Thoracic aorta (tissue), 2 donors: ENCODE measurements around the gene ATP1A2. TPM values are rescaled to one million over a fixed set of nuclear protein-coding genes. Genes with fewer than 3 reads are reported as not detected.

Experiments
- ATAC-seq: fragments of 150-250 bp; one replicate; pipeline ENCODE4 v1.8.0; 2017; ENCODE audit warnings: low read depth; ENCODE audit not compliant: insufficient number of reproducible peaks, low FRiP score
- DNase-seq: peaks from one replicate; pipeline ENCODE4 v3.0.0-alpha.2; 2020; ENCODE audit warnings: low spot score
- H3K27ac ChIP-seq, 2 donors: fragments of 200-600 bp; sonication (generic); 1 replicate in 1 of 2; 2 replicates in 1 of 2; pipeline ENCODE4 v1.5.1; 2016; ENCODE audit warnings: mild to moderate bottlenecking in 2 of 2, moderate library complexity in 2 of 2
- H3K27me3 ChIP-seq: fragments of 200-600 bp; sonication (generic); replicated peaks from 2 replicates; pipeline ENCODE4 v1.6.0; 2016; ENCODE audit warnings: mild to moderate bottlenecking; ENCODE audit not compliant: insufficient read depth
- H3K36me3 ChIP-seq: fragments of 200-600 bp; sonication (generic); one replicate; pipeline ENCODE4 v1.5.1; 2016
- H3K4me1 ChIP-seq, 2 donors: fragments of 200-600 bp; sonication (generic); 1 replicate in 1 of 2; 2 replicates in 1 of 2; pipeline versions ENCODE4 v1.5.1 to v1.6.0; 2016; ENCODE audit warnings: low read depth in 2 of 2, mild to moderate bottlenecking in 1 of 2; ENCODE audit not compliant: control insufficient read depth in 1 of 2
- H3K4me3 ChIP-seq: fragments of 200-600 bp; sonication (generic); 2 replicates; pipeline ENCODE4 v1.5.1; 2016; ENCODE audit warnings: mild to moderate bottlenecking
- H3K9me3 ChIP-seq: fragments of 200-600 bp; sonication (generic); 2 replicates; pipeline ENCODE4 v1.5.1; 2016
- CTCF ChIP-seq: fragments of 200-600 bp; sonication (generic); IDR thresholded peaks from one replicate; pipeline ENCODE4 v1.5.1; 2019; ENCODE audit warnings: antibody characterized with exemption
- total RNA-seq, 2 donors: library from RNA; depleted of rRNA; stranded (reverse); fragments of >200 nt; gene quantifications; one replicate each; pipeline versions ENCODE4 v1.1.0 to v1.2.3, GENCODE V29; 2016

ATP1A2 gene
- total RNA-seq, 2 donors from 2014 or later = 86.0 to 146 TPM

GRCh38 chr1:160077486-160077885 is 38.1 kb upstream of the ATP1A2 start:
- no peak for TF ChIP-seq CTCF
- DNase-seq (no peak), ATAC-seq (no peak)
- no peak overlapping the region for H3K27ac ChIP-seq
- H3K4me3 ChIP-seq = no peak overlapping the region
- peaks cover 0 to 10% of the 10 kb centered on the region in 2 donors for H3K4me1 ChIP-seq
- H3K27me3 ChIP-seq = no peaks in the 10 kb centered on the region
- no peaks in the 10 kb centered on the region for H3K36me3 ChIP-seq
- no peaks in the 10 kb centered on the region for H3K9me3 ChIP-seq

DNA sequence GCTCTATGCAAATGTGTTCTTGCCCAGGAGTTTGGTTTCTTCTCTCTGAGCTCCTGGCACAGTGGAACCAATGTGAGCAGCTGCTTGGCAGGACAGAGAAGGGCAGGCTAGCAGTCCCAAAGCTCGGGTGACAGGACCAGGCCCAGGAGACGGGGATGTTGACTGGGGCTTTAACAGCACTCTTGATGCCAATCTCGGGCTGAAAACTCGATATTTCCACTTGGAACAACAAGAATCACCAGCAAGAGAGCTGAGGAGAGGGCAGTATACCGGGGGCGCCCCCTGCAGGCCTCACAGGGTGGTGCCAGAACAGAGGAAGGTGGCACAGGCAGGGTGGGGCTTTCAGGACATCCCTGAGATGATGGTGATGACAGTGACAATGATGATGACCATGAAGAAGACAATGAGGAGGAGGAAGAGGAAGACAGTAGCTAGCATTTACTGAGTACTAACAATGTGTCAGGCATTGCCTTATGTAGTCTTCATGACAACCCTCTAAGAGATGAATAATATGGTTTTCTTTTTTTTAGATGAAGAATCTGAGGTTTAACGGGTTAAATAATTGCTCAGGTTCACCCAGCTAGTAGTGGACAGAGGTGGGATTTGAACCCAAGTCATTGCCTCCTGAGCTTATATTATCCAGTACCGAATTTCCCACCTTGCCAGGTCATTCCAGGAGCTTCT is 36.9 kb upstream of the ATP1A2 start:
- Histone ChIP-seq H3K4me1 (peaks cover 0 to 10% of the 10 kb centered on the region in 2 donors), H3K27me3 (no peaks in the 10 kb centered on the region), H3K4me3 (no peak overlapping the region), H3K9me3 (no peaks in the 10 kb centered on the region), H3K27ac (no peak overlapping the region), H3K36me3 (no peaks in the 10 kb centered on the region)
- peak; percentile 64 for TF ChIP-seq CTCF
- ATAC-seq (no peak), DNase-seq (no peak)

DNA sequence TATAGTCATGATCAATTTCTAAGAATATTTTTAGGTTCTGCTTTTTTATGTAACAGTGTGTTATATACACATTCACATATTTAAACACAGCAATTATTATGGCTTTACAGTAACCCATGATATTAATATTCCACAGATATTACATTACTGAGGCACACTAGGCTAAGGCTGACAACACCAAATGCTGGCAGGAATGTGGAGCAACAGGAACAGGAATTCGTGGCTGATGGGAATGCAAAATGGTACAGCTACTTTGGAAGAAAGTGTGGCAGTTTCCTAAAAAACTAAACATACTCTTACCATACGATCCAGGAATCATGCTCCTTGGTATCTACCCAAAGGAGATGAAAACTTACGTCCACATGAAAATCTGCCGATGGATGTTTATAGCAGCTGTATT is 36.1 kb upstream of the ATP1A2 start:
- DNase-seq (no peak), ATAC-seq (no peak)
- no peaks in the 10 kb centered on the region for H3K9me3 ChIP-seq
- H3K27me3 ChIP-seq = no peaks in the 10 kb centered on the region
- no peak overlapping the region for H3K27ac ChIP-seq
- peaks cover 1 to 15% of the 10 kb centered on the region in 2 donors for H3K4me1 ChIP-seq
- no peak for TF ChIP-seq CTCF
- no peaks in the 10 kb centered on the region for H3K36me3 ChIP-seq
- H3K4me3 ChIP-seq = no peak overlapping the region

DNA sequence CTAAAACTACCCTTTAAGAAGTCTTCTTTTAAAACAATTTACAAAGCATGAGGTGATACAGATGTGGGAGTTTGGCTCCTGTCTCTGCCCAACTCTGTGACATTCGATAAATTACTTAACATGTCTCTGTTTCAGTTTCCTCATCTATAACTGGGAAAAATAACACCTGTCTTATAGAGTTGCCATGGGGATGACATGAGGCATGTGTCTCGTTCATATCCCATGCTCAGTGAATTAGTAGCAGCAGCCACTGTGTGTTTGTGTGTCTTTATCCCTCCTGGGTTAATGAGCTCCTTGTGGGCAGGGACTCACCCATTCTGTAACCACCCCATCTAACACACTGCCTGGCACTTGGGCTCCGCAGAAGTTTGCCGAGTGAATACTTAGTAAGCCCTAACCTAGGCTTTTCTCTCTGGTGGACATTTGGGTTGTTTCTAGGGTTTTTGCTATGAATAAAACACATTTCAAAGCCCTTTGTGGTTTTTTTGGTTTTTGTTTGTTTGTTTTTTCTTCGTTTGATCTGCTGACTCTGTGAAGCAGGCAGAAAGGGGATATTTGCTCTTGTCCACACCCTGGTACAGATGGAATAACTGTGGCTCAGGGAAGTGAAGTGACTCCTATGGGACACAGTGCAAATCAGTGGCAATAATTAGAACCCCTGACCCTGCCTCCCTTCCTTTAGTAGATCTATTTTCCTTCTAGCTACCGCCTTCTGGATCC is 35.0 kb upstream of the ATP1A2 start:
- no peaks in the 10 kb centered on the region for H3K9me3 ChIP-seq
- no peak for ATAC-seq
- no peak overlapping the region for H3K27ac ChIP-seq
- H3K4me3 ChIP-seq = no peak overlapping the region
- DNase-seq = no peak
- peaks cover 10 to 25% of the 10 kb centered on the region in 2 donors for H3K4me1 ChIP-seq
- no peak for TF ChIP-seq CTCF
- no peaks in the 10 kb centered on the region for H3K27me3 ChIP-seq
- H3K36me3 ChIP-seq = no peaks in the 10 kb centered on the region

DNA sequence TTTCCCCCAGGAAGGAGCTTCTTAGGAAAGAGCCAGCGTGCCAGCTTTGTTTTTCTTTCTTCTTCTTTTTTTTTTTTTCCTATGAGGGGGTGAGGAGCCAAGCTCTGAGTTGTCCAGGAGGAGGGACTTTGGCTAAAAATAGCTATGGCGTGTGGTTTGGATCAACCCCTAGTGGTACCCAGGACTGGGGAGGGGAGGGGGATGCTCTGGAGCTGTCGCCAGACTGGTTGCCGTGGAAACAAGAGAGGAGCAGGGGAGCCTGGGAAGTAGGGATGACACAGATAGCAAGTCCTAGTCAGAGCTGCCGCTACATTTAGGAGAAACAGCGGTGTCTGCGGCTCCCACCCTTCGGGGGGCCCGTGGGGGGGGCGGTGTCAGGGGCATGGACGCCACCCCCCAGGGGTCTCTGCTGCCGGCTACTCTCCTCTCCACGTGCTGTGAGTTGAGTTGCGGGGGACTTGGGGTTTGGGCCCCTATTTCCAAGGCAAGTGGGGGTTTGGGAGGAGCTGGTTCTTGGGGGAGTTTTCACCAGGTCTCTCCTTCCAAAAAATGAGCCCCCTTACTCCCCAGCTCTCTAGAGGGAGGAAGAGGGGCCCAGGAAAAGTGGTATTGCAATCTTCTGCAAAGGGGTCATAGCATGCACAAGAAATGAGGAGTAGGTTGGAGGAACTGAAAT is 34.2 kb upstream of the ATP1A2 start, which contains the start of gene KCNJ9:
KCNJ9 (plus strand) TSS at position 278 of the 676 bp plus-strand sequence. CDS start 2,493 bp downstream, outside the sequence.
- H3K9me3 ChIP-seq = no peaks in the 10 kb centered on the region
- TF ChIP-seq CTCF = no peak
- H3K36me3 ChIP-seq = no peaks in the 10 kb centered on the region
- peaks cover 18 to 34% of the 10 kb centered on the region in 2 donors for H3K4me1 ChIP-seq
- DNase-seq (no peak), ATAC-seq (no peak)
- H3K4me3 ChIP-seq = no peak within 1 kb of the TSS
- no peaks in the 10 kb centered on the region for H3K27me3 ChIP-seq
- H3K27ac ChIP-seq = no peak within 1 kb of the TSS
